GM21390 (cell line): ENCODE results near the gene LIPK.
"Not testable (repeated sequence)": the region's sequence is repeated elsewhere in the genome, so short reads cannot be mapped to it uniquely, and the experiment has no call there.

Source experiments
- ATAC-seq: cut with Tn5 transposase; IDR thresholded peaks from one replicate; pipeline ENCODE4 v1.9.1; 2021; ENCODE audit not compliant: unreplicated experiment

The LIPK gene, protein sequence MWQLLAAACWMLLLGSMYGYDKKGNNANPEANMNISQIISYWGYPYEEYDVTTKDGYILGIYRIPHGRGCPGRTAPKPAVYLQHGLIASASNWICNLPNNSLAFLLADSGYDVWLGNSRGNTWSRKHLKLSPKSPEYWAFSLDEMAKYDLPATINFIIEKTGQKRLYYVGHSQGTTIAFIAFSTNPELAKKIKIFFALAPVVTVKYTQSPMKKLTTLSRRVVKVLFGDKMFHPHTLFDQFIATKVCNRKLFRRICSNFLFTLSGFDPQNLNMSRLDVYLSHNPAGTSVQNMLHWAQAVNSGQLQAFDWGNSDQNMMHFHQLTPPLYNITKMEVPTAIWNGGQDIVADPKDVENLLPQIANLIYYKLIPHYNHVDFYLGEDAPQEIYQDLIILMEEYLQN

GRCh38 chr10:88705958-88706357 is at the start of gene LIPK:
Gene LIPK (plus strand): TSS chr10:88706249. CDS start chr10:88724544, 18,295 bp downstream.
- ATAC-seq = no peak

- ATAC-seq = no peak
These were observed 48.1 kb upstream of the LIPK start for GRCh38 chr10:88657901-88658300.

DNA sequence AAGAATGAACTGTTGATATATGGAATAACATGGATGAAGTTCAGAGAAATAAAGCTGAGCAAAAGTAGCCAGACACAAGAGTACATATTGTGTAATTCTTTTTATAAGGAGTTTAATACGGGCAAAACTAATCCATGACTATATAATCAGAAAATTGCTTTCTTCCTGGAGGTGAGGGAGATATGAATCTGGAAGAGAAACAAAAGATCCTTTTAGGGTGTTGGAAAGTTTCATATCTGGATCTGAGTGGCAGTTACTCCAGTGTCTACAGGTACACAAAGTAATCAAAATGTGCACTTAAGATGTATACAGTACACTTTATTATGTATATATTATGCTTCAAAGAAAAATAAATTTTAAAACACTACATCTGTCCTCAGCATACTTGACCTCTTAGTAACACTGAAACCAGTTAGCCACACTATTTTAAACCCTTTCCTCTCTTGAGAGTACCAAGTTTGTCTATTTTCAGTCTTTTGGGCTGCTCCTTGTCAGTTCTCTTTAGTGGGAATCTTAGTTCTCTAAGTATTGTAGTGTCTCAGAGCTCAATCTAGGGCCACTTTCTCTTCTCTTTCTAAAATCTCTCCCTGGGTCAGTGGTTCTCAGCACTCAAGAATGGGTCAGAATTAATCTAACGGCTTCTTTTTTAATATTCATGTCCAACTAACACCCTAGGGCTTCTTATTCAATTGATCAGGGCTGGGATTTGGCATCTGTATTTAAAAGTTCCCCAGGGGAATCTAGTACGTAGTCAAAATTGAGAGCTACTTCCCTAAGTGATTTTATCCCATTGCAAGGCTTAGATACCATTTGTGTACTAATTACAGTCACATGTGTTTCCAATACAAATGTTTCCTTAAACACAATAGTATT is 46.1 kb upstream of the LIPK start:
- ATAC-seq = no peak

DNA sequence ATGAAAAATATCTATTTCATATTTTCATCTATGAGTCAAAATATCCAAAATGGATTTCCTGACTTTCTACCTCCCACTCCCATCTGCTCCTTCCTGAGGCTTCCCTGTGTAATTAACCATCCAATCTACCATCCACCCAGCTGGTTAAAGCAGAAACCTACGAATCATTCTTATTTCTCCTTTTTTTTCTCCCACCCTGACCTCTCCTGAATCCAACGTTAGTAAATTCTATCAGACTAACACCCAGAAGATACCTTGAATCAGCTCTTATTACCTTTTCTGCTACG is 45.5 kb upstream of the LIPK start:
- ATAC-seq = no peak

- no peak for ATAC-seq
These were observed 45.0 kb upstream of the LIPK start for GRCh38 chr10:88661018-88661417.

GRCh38 chr10:88661577-88661976 is 44.5 kb upstream of the LIPK start:
- no peak for ATAC-seq

DNA sequence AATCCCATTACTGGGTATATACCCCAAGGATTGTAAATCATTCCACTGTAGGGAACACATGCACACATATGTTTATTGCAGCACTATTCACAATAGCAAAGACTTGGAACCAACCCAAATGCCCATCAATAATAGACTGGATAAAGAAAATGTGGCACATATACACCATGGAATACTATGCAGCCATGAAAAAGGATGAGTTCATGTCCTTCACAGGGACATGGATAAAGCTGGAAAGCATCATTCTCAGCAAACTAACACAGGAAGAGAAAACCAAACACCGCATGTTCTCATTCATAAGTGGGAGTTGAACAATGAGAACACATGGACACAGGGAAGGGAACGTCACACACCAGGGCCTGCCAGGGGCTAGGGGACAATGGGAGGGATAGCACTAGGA is 42.9 kb upstream of the LIPK start:
- ATAC-seq = not testable (repeated sequence)

- ATAC-seq = no peak
These were observed 41.9 kb upstream of the LIPK start, which contains the start of gene LIPF for GRCh38 chr10:88664142-88664541. Gene LIPF (plus strand): TSS chr10:88664442. CDS start chr10:88667298, 2,856 bp downstream.

DNA sequence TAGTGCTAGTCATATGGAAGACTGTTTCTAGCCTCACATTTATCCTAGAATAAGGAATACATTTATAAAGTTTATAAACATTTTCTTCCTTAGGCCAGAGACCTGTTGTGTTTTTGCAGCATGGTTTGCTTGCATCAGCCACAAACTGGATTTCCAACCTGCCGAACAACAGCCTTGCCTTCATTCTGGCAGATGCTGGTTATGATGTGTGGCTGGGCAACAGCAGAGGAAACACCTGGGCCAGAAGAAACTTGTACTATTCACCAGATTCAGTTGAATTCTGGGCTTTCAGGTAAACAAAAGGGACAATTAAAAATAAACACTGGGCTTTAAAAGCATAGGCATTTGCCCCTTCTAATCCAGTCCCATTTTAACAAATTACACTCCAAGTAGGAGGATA is 37.6 kb upstream of the LIPK start:
- ATAC-seq = no peak

- no peak for ATAC-seq
These were observed 35.6 kb upstream of the LIPK start for GRCh38 chr10:88670497-88670896.

DNA sequence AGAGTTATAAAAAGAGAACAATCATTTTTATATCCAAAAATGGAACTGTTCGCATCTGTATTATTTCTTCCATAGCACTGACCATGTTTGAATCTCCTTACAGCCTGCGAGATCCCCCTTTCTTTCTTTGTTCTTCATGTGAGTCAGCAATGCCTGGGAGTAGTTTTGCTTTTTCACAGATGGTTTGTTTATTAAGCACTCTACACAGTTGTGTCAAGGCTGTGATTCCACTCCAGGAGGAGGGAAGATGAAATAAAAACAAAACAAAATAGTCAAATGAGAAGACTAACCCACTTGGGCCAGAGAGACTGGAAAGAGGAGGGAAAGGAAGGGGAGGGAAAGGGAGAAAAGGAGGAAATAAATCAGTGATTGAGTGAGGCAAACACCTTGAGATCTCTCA is 34.0 kb upstream of the LIPK start:
- ATAC-seq = no peak

- ATAC-seq = no peak
These were observed 29.6 kb upstream of the LIPK start for GRCh38 chr10:88676283-88677060.

DNA sequence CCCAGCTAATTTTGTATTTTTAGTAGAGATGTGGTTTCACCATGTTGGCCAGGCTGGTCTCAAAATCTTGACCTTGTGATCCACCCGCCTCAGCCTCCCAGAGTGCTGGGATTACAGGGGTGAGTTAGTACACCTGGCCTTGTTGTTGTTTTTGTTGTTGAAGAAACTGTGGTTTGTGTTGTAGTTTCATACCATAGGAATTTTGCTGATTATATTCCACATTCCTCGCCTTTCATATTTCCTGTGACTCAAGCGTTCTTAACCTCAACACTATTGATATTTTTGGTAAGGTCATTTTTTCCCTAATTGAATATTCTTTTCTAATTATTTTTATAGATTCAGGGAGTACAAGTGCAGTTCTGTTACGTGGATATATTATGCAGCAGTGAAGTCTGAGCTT is 25.1 kb upstream of the LIPK start:
- ATAC-seq = no peak

GRCh38 chr10:88682491-88682890 is 23.6 kb upstream of the LIPK start:
- no peak for ATAC-seq

DNA sequence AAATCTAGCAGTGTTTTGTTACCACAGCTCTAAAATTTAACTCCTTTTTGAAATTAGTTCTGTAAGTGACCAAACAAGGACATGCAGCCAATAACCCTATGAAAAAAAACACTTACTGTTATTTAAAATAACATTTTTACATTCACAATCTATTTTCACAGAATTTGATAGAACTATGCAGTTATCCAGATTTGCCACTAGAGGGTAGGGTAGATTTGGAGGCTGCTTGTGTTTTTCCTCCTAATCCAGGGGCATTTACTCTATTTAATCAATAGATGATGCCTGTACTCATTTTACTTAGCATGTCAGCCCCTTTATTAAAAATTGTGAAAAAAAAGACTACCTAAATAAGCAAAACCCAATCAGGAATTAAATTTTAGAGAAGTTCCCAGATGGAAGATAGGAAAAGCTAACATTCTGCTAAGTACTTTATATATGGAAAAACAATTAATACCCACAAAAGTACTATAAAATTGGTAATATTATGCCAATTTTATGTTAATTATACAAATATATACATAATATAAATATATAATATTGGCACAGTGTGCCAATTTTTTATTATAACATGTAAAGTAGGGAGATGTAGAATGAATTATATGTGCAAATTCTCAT is 18.1 kb upstream of the LIPK start:
- ATAC-seq = no peak

DNA sequence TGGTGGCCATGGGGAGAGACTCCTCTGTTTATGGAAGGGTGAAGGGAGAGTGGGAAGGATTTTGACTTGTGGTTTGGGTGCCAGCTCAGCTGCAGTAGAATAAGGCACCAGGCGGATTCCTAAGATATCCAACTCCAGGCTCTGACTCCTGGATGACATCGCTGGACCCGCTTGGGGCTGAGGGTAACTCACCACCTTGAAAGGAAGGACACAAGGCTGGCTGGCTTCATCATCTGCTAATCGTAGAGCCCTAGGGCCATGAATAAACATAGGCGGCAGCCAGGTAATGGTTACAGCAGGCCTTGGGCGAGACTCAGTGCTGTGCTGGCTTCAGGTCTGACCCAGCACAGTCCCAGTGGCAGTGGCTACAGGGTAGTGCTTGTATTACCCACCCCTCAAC is 16.7 kb upstream of the LIPK start:
- no peak for ATAC-seq

DNA sequence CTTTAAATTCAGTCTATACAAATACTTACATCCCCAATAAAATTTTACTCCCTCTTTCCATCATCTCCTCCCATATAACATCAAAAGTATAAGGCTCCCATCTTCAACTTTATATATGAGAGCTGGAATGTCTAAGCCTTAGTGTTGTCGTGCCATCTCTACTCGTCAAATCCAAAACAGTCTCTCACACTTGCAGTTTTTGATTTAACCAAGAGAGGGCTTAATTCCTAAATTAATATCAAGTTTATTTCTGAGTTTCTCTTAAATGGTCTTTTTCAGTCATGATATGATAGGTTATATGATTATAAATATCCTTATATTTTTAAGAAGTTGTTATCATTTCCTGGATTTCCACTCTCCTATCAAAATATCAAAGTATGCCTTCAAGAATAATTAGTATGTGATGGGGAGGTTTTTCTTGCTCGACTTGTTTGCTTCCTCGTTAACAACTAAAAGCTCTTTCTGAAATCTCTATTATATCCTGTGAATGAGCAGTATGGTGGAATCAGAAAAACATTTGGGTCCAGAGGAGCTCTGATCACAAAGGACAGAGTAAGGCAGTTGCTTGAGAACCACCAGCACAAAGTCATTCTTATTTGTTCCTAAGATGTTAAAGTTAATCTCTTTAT is 12.5 kb upstream of the LIPK start:
- no peak for ATAC-seq

GRCh38 chr10:88702848-88703597 is 3.0 kb upstream of the LIPK start:
- ATAC-seq = no peak

DNA sequence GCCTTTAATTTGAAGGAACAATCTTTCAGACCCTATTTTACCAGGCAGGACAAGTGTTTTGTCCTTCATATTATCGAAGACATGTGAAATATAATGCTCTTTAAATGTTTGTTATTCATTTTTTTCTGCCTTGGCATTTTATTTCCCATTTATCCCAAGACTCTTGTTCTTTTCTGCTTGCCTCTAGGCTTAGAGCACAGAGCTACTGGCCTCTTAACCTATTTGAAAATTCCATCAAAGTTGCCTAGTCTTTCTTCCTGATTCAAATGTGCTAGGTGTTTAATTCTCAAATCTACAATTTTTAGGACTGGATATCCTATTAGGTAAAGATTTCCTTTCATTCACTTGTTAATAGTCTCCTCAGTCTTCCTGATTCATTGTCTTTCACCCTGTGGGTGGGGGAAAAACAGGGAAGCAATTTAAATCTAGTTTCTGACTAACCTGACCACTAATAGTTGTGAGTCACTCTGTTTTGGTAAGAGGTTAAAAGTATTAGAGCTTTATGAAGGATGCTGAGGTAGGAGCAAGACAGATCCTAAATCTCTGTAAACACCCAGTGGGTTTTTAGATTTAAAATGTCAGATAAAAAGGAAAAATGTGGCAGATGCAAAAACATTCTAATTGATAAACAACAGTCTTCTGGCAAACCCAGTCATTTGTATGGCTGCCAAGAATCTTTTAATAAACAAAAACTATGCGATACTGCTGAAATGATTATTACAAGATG is 1.5 kb downstream of the LIPK start:
- no peak for ATAC-seq
